Skeletal muscle tissue (tissue), 4 donors: Measurements from ENCODE around the gene SPIB. TPM values are rescaled to one million over a fixed set of nuclear protein-coding genes. Genes with fewer than 3 reads are reported as not detected.

Source experiments
- H3K27ac ChIP-seq: one replicate; pipeline ENCODE4 v1.7.0; 2013; ENCODE audit warnings: mild to moderate bottlenecking, low read depth, low read length, inconsistent platforms
- H3K27me3 ChIP-seq, 3 donors: one replicate each; pipeline ENCODE4 v1.7.0; 2013; ENCODE audit warnings: low read length in 3 of 3; ENCODE audit not compliant: control insufficient read depth in 3 of 3, insufficient read depth in 3 of 3
- H3K36me3 ChIP-seq, 3 donors: one replicate each; pipeline ENCODE4 v1.7.0; 2013; ENCODE audit warnings: low read length in 3 of 3; ENCODE audit not compliant: control insufficient read depth in 3 of 3, insufficient read depth in 3 of 3
- H3K4me1 ChIP-seq, 3 donors: one replicate each; pipeline ENCODE4 v1.7.0; 2013; ENCODE audit warnings: low read length in 3 of 3, mild to moderate bottlenecking in 3 of 3; ENCODE audit not compliant: control insufficient read depth in 3 of 3, insufficient read depth in 3 of 3
- H3K4me3 ChIP-seq, 3 donors: one replicate each; pipeline ENCODE4 v1.7.0; 2013; ENCODE audit warnings: low read length in 3 of 3
- H3K9ac ChIP-seq, 3 donors: one replicate each; pipeline ENCODE4 v1.7.0; 2013; ENCODE audit warnings: low read length in 3 of 3, mild to moderate bottlenecking in 3 of 3, moderate library complexity in 2 of 3, low read depth in 1 of 3
- H3K9me3 ChIP-seq, 3 donors: one replicate each; pipeline ENCODE4 v1.7.0; 2013; ENCODE audit warnings: low read length in 3 of 3; ENCODE audit not compliant: control insufficient read depth in 3 of 3
- total RNA-seq: library from RNA; depleted of rRNA; stranded (reverse); fragments of >200 nt; gene quantifications from one replicate; pipeline ENCODE4 v1.2.3, GENCODE V29; 2014
- donor health status: Osteomylitis.

The SPIB gene
- total RNA-seq, 1 donor from 2014 or later, result under 0.01 TPM

GRCh38 chr19:50427318-50427925 is 8.7 kb downstream of the SPIB start:
- Histone ChIP-seq H3K4me1 (peaks cover 20 to 31% (median 20%) of the 10 kb centered on the region in 3 donors), H3K4me3 (peak overlapping the region; percentile 15 to 61 (median 24)), H3K9me3 (no peaks in the 10 kb centered on the region), H3K36me3 (no peaks in the 10 kb centered on the region), H3K27ac (peak overlapping the region; percentile 84), H3K9ac (peak overlapping the region; percentile 36 to 72 (median 48)), H3K27me3 (peaks cover 0 to 20% (median 1%) of the 10 kb centered on the region in 3 donors)

GRCh38 chr19:50427997-50428425 is 9.3 kb downstream of the SPIB start:
- Histone ChIP-seq H3K9me3 (no peaks in the 10 kb centered on the region), H3K36me3 (no peaks in the 10 kb centered on the region), H3K4me3 (peak overlapping the region; percentile 24 to 61 (median 30)), H3K27ac (peak overlapping the region; percentile 84), H3K27me3 (peaks cover 0 to 23% (median 5%) of the 10 kb centered on the region in 3 donors), H3K4me1 (peaks cover 22 to 34% (median 24%) of the 10 kb centered on the region in 3 donors), H3K9ac (peak overlapping the region; percentile 36 to 72 (median 48))

GRCh38 chr19:50428772-50429463 is 10.2 kb downstream of the SPIB start:
- H3K9me3 ChIP-seq, result no peaks in the 10 kb centered on the region
- no peaks in the 10 kb centered on the region for H3K36me3 ChIP-seq
- H3K9ac ChIP-seq, result peak overlapping the region; percentile 18 to 72 (median 36)
- peak overlapping the region; percentile 84 for H3K27ac ChIP-seq
- H3K4me1 ChIP-seq, result peaks cover 22 to 35% (median 24%) of the 10 kb centered on the region in 3 donors
- H3K4me3 ChIP-seq, result no peak overlapping the region
- peaks cover 0 to 23% (median 5%) of the 10 kb centered on the region in 3 donors for H3K27me3 ChIP-seq

GRCh38 chr19:50430888-50431342 is 12.2 kb downstream of the SPIB start:
- Histone ChIP-seq H3K36me3 (peaks cover 0 to 5% (median 3%) of the 10 kb centered on the region in 3 donors), H3K9ac (peak overlapping the region; percentile 77 to 85 (median 77)), H3K4me1 (peaks cover 24 to 43% (median 35%) of the 10 kb centered on the region in 3 donors), H3K27me3 (peaks cover 0 to 24% (median 5%) of the 10 kb centered on the region in 3 donors), H3K4me3 (peak overlapping the region; percentile 74 to 86 (median 85)), H3K27ac (peak overlapping the region; percentile 94), H3K9me3 (no peaks in the 10 kb centered on the region)

GRCh38 chr19:50431343-50432220 is 12.8 kb downstream of the SPIB start:
- H3K9ac ChIP-seq, result peak overlapping the region; percentile 77 to 85 (median 85)
- peak overlapping the region; percentile 74 to 86 (median 85) for H3K4me3 ChIP-seq
- H3K27me3 ChIP-seq, result peaks cover 0 to 24% (median 5%) of the 10 kb centered on the region in 3 donors
- H3K36me3 ChIP-seq, result peaks cover 0 to 12% (median 7%) of the 10 kb centered on the region in 3 donors
- no peaks in the 10 kb centered on the region for H3K9me3 ChIP-seq
- peak overlapping the region; percentile 94 for H3K27ac ChIP-seq
- H3K4me1 ChIP-seq, result peaks cover 24 to 50% (median 38%) of the 10 kb centered on the region in 3 donors

GRCh38 chr19:50432221-50433028 is 13.7 kb downstream of the SPIB start, which contains the start of gene MYBPC2:
TSS of gene MYBPC2 (plus strand) at chr19:50432892. CDS start at chr19:50432954, 62 bp downstream.
- Histone ChIP-seq H3K9ac (peak within 1 kb of the TSS; percentile 85 to 91 (median 86)), H3K9me3 (no peaks in the 10 kb centered on the region), H3K27ac (peak within 1 kb of the TSS; percentile 94), H3K4me3 (peak within 1 kb of the TSS; percentile 77 to 86 (median 85)), H3K27me3 (peaks cover 0 to 29% (median 5%) of the 10 kb centered on the region in 3 donors), H3K36me3 (peaks cover 2 to 20% (median 14%) of the 10 kb centered on the region in 3 donors), H3K4me1 (peaks cover 24 to 53% (median 38%) of the 10 kb centered on the region in 3 donors)

- Histone ChIP-seq H3K27ac (peak overlapping the region; percentile 94), H3K27me3 (peaks cover 4 to 29% (median 5%) of the 10 kb centered on the region in 3 donors), H3K4me1 (peaks cover 20 to 46% (median 33%) of the 10 kb centered on the region in 3 donors), H3K9ac (peak overlapping the region; percentile 85 to 91 (median 86)), H3K36me3 (peaks cover 2 to 31% (median 21%) of the 10 kb centered on the region in 3 donors), H3K9me3 (no peaks in the 10 kb centered on the region), H3K4me3 (peak overlapping the region; percentile 77 to 82 (median 79))
These were observed 14.8 kb downstream of the SPIB start for GRCh38 chr19:50433201-50434180.

- H3K4me1 ChIP-seq, result peaks cover 15 to 37% (median 31%) of the 10 kb centered on the region in 3 donors
- no peaks in the 10 kb centered on the region for H3K9me3 ChIP-seq
- peaks cover 4 to 29% (median 5%) of the 10 kb centered on the region in 3 donors for H3K27me3 ChIP-seq
- no peak overlapping the region for H3K27ac ChIP-seq
- H3K9ac ChIP-seq, result peak overlapping the region; percentile 66 to 86 (median 85)
- peaks cover 2 to 31% (median 21%) of the 10 kb centered on the region in 3 donors for H3K36me3 ChIP-seq
- H3K4me3 ChIP-seq, result peak overlapping the region; percentile 69 to 82 (median 79)
These were observed 15.8 kb downstream of the SPIB start for GRCh38 chr19:50434525-50434924.
